Nephron (organoid): ENCODE data around the gene ZNF415.
"Not testable (repeated sequence)": the region's sequence is repeated elsewhere in the genome, so short reads cannot be mapped to it uniquely, and the experiment has no call there.

Experiments
- H3K27ac Mint-ChIP-seq, 3 experiments: 2 replicates each; pipeline ENCODE4 v1.8.0; 2020; ENCODE audit warnings: mixed read lengths in 3 of 3, mild to moderate bottlenecking in 2 of 3, moderate library complexity in 1 of 3
- H3K27me3 Mint-ChIP-seq: 2 replicates; pipeline ENCODE4 v1.8.0; 2021; ENCODE audit warnings: low read depth, mild to moderate bottlenecking, moderate library complexity, mixed read lengths
- H3K36me3 Mint-ChIP-seq: 2 replicates; pipeline ENCODE4 v1.8.0; 2020; ENCODE audit warnings: low read depth, mixed read lengths
- H3K4me1 Mint-ChIP-seq: 2 replicates; pipeline ENCODE4 v1.8.0; 2020; ENCODE audit warnings: mixed read lengths
- H3K4me3 Mint-ChIP-seq, 3 experiments: 2 replicates each; pipeline ENCODE4 v1.8.0; 2020; ENCODE audit warnings: mild to moderate bottlenecking in 3 of 3, mixed read lengths in 3 of 3, moderate library complexity in 2 of 3
- H3K9me3 Mint-ChIP-seq: 2 replicates; pipeline ENCODE4 v1.8.0; 2020; ENCODE audit warnings: mixed read lengths
- TF ChIP-seq, protein P1 (sequence below), 3 experiments: fragments of 200-600 bp; sonication (generic); IDR thresholded peaks; one replicate each; pipeline ENCODE4 v1.5.0; 2021; ENCODE audit warnings: antibody characterized with exemption in 3 of 3; ENCODE audit not compliant: unreplicated experiment in 3 of 3

Gene ZNF415

GRCh38 chr19:53101518-53101917 lies 31.2 kb downstream of the ZNF415 start:
- Mint-ChIP-seq H3K27ac (peak overlapping the region in 1 of 3 experiments; percentile 56), H3K27me3 (no peaks in the 10 kb centered on the region), H3K4me3 (peak overlapping the region; percentile 88 to 90 (median 89)), H3K4me1 (peaks cover 39% of the 10 kb centered on the region), H3K36me3 (peaks cover 40% of the 10 kb centered on the region), H3K9me3 (no peaks in the 10 kb centered on the region)
- TF ChIP-seq, protein P1, sequence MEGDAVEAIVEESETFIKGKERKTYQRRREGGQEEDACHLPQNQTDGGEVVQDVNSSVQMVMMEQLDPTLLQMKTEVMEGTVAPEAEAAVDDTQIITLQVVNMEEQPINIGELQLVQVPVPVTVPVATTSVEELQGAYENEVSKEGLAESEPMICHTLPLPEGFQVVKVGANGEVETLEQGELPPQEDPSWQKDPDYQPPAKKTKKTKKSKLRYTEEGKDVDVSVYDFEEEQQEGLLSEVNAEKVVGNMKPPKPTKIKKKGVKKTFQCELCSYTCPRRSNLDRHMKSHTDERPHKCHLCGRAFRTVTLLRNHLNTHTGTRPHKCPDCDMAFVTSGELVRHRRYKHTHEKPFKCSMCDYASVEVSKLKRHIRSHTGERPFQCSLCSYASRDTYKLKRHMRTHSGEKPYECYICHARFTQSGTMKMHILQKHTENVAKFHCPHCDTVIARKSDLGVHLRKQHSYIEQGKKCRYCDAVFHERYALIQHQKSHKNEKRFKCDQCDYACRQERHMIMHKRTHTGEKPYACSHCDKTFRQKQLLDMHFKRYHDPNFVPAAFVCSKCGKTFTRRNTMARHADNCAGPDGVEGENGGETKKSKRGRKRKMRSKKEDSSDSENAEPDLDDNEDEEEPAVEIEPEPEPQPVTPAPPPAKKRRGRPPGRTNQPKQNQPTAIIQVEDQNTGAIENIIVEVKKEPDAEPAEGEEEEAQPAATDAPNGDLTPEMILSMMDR (IDR thresholded peaks at IDR 0.05; ENCODE audit: unreplicated experiment in 3 of 3): no peak

DNA sequence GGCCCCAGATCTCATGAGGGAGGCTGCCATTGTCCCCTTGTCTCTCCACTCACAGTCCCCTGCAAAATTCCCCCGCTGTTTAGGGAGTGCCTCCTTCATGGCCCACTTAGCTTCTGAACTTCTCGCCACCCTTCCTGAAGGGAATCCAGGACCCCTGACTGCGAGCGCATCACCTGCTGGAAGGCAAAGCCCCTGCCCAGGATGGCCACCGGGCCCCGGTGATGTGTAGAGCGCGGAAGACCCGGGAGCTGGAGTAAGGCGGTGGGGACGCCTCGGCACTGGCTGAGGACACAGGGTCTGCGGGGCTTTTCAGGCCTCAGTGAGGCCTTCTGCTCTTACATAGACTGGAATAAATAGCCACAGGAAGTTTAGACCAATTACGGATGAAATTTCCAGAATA lies 34.1 kb downstream of the ZNF415 start:
- H3K27ac Mint-ChIP-seq, H3K4me3 Mint-ChIP-seq, H3K9me3 Mint-ChIP-seq, H3K27me3 Mint-ChIP-seq: not testable (repeated sequence)
- Mint-ChIP-seq H3K36me3 (peaks cover 54% of the 10 kb centered on the region), H3K4me1 (peaks cover 39% of the 10 kb centered on the region)

DNA sequence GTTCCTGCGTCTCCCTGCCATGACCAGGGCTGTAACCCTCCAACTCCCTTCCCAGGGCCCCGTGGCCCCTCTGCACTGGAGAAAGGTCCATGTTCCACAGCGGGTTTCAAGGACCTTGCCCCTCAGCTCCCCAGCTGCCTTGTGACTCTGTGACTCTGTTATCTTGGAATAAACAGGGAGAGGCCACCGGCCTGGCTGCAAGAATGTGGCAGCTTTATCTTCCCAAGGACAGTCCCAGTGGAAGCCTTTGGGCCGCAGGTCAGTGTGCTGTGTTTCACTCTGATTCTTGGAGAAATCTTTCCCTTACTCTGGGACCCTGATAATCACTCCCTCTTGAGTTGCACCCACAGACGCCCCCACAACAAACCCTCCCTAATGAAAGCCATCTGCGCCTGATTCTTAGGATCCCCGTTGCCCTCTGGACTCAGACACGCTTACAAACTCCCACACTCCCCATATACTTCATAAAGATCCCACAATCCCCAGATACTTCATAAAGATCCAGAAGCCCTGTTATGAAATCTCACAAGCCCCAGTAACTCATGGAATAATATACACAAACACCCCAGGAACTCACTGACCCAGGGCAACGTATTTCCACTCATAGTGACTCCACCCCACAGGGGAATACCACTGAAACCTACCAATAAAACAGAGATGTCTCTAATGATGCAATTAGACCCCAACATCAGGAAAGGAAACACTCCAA lies 35.6 kb downstream of the ZNF415 start:
- Mint-ChIP-seq H3K4me1 (peaks cover 33% of the 10 kb centered on the region), H3K36me3 (peaks cover 60% of the 10 kb centered on the region), H3K4me3 (peak overlapping the region in 1 of 3 experiments; percentile 10), H3K27ac (peak overlapping the region in 1 of 3 experiments; percentile 70)
- not testable (repeated sequence) for H3K9me3 Mint-ChIP-seq, H3K27me3 Mint-ChIP-seq

DNA sequence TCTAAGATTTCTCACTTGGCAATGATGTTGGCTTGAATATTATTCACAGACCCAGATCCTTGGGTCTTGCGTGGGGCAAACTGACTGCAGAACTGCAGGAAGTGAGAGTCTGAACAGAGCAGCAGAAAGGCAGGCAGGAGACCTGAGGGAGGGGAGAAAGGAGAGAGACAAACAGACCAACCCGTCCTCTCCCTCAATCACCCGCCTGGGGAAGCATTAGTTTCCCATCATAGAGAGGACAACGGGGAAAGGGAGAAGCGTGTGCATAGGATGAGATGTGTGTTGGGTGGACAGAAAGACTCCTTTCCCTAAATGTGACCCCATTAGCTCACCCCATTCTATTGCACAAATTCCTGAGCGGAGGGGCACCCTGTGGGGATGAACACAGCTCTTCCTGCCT lies 36.1 kb downstream of the ZNF415 start:
- not testable (repeated sequence) for H3K27ac Mint-ChIP-seq, H3K27me3 Mint-ChIP-seq, H3K9me3 Mint-ChIP-seq, H3K4me3 Mint-ChIP-seq
- H3K36me3 Mint-ChIP-seq: peaks cover 61% of the 10 kb centered on the region
- peaks cover 28% of the 10 kb centered on the region for H3K4me1 Mint-ChIP-seq

GRCh38 chr19:53094754-53095575 lies 37.7 kb downstream of the ZNF415 start:
- H3K4me3 Mint-ChIP-seq: no peak overlapping the region
- TF ChIP-seq, protein P1 (IDR thresholded peaks at IDR 0.05; ENCODE audit: unreplicated experiment in 3 of 3): no peak
- H3K36me3 Mint-ChIP-seq: peaks cover 74% of the 10 kb centered on the region
- H3K27me3 Mint-ChIP-seq: no peaks in the 10 kb centered on the region
- no peak overlapping the region for H3K27ac Mint-ChIP-seq
- H3K9me3 Mint-ChIP-seq: no peaks in the 10 kb centered on the region
- peaks cover 22% of the 10 kb centered on the region for H3K4me1 Mint-ChIP-seq

- H3K9me3 Mint-ChIP-seq: no peaks in the 10 kb centered on the region
- H3K27me3 Mint-ChIP-seq: no peaks in the 10 kb centered on the region
- no peak overlapping the region for H3K27ac Mint-ChIP-seq
- peaks cover 7% of the 10 kb centered on the region for H3K4me1 Mint-ChIP-seq
- peaks cover 72% of the 10 kb centered on the region for H3K36me3 Mint-ChIP-seq
- no peak overlapping the region for H3K4me3 Mint-ChIP-seq
- TF ChIP-seq, protein P1 (IDR thresholded peaks at IDR 0.05; ENCODE audit: unreplicated experiment in 3 of 3): no peak
These were observed 40.0 kb downstream of the ZNF415 start for GRCh38 chr19:53092723-53093122.

DNA sequence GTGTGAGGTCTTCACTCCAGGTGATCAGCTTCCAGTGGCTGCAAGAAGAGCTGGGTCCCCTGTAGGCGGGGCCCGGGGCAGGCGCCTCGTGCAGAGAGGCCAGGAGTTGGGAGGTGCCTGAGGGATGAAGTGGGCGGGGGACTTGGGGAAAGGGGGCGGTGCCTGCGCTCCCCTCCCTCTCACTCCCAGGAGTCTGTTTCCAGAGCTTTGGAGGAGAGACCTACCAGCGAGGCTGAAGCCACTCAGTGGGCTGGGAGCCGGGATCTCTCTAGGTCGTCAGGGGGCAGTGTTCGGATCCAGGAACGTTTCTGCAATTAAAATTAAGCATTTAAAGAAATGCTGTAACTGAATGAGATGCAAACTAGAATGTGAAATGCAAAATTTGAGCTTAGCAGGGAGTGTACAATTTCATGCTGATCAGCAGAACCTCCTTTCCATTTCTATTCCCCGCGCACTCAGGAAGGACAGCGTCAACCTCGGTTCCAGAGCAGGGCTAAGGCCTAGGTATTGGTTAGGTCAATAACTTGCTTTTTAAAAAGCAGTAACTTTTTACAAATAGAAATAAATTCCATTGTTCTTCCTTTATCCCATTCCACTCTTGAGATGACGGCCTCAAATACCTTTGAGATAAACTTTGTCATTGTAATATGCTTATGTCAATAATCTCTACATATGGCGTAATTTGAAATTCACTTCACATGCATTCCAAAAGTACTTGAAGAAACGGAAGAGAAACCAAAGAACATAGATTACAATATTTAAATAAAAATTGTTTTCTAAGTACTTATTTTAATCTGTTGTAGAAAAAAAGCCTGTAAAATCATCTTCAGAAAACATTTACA lies 41.1 kb downstream of the ZNF415 start:
- Mint-ChIP-seq H3K27ac (no peak overlapping the region), H3K4me3 (no peak overlapping the region), H3K36me3 (peaks cover 75% of the 10 kb centered on the region), H3K27me3 (no peaks in the 10 kb centered on the region), H3K4me1 (no peaks in the 10 kb centered on the region), H3K9me3 (no peaks in the 10 kb centered on the region)
- TF ChIP-seq, protein P1 (IDR thresholded peaks at IDR 0.05; ENCODE audit: unreplicated experiment in 3 of 3): no peak
